Fibroblast of lung (primary cell): ENCODE results near the gene SENP5.

ENCODE experiments used
- CTCF ChIP-seq, 2 donors: IDR thresholded peaks in 1 of 2; conservative IDR thresholded peaks in 1 of 2; 1 replicate in 1 of 2; 2 replicates in 1 of 2; pipeline ENCODE4 v1.5.1; 2011 to 2012; ENCODE audit warnings: low read length in 2 of 2, control low read depth in 1 of 2, inconsistent platforms in 1 of 2, low read depth in 1 of 2, mild to moderate bottlenecking in 1 of 2
- EZH2 ChIP-seq: IDR thresholded peaks from 2 replicates; pipeline ENCODE4 v1.5.1; 2012; ENCODE audit warnings: low read length, control low read depth, mild to moderate bottlenecking; ENCODE audit errors: missing control alignments

GRCh38 chr3:196867507-196868296, at the start of gene SENP5:
- TF ChIP-seq CTCF (conservative IDR thresholded peaks at IDR 0.05 in 1 of 2, IDR thresholded peaks at IDR 0.05 in 1 of 2; ENCODE audit: low read depth in 1 of 2, low read length in 2 of 2), result no peak
- TF ChIP-seq EZH2, result no peak
